Activated CD4-positive, alpha-beta T cell treated with anti-CD3 and anti-CD28 coated beads for 48 hours (primary cell): ENCODE data around the gene CHRNB2.

Experiments
- DNase-seq: peaks from one replicate; pipeline ENCODE4 v3.0.0-alpha.2; 2020

Gene CHRNB2

DNA sequence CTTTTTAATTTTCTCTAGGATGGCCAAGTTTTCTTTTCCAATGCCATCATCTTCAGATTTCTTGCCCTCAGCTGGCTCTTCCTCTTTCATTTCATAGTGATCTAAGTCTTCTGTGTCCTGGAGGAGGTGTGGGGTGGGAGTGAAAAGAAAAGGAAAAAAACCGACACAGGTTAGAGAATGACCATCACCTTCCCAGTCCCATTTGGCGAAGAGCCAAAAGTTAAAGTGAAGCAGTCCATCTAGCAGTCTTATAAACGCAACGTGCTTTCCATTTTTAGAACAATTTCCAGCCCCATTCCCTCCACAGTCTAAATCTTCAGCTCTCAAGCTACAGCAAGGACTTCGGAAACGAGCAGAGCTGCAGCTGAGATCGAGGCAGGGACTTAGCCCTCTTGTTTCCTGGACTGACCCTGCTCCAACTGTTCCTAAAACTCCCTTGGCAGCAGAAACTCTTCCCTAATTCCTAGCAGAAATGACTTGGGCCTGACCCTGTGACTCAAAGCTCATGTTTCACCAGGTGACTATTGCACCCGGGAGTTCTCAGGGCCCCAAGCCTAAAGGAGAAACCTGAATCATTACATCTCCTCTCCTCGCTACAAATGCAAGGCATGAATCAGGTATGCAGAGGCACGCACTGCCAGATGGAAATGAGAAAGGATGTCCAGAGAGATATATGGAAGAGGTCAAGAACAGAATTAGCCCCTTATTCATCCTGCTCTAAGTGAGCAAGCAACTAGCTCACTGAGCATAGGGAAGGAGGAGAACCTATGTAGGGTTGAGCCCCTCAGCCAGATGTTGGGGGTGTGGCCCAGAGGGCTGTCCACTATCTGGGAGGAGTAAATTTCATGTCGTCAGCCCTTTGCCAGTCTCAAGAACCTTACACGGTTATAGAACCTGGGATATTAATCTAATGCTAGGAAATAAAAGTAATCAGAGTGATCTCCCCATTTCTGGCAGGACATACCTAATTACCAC is 14.2 kb upstream of the CHRNB2 start:
- no peak for DNase-seq

DNA sequence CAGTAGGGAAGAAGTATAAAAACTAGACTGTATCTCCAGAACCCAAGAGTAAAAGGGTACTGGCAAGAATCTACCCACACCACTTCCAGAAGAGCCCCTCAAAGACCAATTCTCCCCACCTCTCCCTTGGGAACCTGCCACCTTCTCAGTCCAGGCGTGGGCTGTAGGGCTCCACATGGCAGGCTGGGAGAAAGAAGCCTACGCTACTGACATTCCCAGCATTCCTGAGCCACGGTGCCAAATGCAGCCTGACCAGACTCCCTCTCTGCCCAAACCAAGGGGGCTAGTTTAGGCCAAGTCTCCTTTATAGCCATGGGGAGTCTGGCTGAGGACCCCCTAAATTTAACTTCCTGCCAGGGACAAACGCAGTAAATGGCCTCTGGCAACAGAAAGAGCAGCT is 11.2 kb upstream of the CHRNB2 start:
- no peak for DNase-seq

DNA sequence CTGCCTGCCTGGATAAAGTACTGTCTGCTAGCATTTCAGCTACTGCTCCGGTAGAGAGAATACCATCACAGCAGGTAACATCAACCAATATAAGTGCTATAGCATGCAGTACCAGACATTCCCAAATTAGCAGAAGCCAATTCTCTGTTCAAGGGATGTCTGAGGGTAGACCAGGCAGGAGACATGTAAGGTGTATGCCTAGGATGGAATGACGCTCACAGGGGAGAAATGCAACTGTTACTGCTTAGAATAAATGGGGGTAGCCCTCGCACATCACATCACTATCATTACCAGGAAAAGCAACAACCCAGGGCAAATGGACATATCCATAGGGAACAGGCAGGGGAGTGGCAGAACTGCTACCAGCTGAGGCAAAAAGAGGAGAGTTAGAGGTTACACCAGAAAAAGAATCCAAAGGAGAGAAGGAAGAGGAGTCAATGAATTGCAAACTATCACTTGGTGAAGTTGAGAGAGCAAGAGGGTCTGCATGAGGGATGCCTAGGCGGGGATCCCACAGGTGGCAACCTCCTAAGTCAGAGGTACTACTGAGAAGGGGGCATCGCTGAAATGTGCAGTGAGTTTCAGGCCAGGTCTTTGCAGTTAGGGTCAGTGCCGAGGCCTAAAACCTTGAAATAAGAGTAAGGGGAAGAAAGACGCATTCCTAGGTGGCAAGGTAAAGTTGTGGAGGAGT is 10.2 kb upstream of the CHRNB2 start:
- no peak for DNase-seq

- peak; percentile 46 for DNase-seq
Measured at GRCh38 chr1:154557939-154558719, 9.4 kb upstream of the CHRNB2 start, which contains the start of gene UBE2Q1. TSS of gene UBE2Q1 (minus strand) at chr1:154558662. CDS start at chr1:154558553, 109 bp downstream.

DNA sequence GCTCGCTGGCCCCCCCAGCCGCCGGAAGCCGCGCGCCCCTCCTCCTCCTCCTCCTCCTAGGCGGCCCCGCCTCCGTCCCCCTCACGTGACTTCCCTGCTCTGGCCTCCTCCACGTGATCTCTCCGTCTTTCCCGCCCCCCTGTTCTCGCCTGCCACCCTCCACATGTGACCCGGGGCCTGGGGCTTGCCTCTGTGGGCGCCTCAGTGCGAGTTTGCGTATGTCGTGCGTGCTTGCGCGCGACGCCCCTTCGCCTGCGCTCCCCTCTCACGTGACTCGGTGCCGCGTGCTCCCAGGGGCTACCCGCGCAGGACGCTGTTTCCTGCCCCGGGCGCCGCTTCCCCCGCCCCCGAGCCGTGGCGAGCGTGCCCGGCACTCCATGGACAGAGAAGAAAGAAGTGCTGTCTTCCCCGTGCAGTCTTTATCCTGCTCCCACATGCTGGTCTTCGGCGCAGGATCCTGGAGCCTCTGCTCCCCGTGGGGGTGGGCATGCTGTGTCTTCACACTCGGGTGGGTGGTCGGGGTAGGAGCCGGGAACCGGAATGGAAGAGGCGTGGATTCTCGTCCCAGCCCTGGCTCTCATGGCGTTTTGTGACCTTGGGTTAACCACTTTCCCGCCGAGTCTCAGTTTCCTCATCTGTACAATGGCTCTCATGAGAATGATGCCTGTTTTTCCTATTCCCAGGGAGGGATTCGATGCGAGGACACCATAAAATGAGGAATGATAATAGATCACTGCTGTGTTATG is 8.7 kb upstream of the CHRNB2 start:
- DNase-seq = peak; percentile 99

DNA sequence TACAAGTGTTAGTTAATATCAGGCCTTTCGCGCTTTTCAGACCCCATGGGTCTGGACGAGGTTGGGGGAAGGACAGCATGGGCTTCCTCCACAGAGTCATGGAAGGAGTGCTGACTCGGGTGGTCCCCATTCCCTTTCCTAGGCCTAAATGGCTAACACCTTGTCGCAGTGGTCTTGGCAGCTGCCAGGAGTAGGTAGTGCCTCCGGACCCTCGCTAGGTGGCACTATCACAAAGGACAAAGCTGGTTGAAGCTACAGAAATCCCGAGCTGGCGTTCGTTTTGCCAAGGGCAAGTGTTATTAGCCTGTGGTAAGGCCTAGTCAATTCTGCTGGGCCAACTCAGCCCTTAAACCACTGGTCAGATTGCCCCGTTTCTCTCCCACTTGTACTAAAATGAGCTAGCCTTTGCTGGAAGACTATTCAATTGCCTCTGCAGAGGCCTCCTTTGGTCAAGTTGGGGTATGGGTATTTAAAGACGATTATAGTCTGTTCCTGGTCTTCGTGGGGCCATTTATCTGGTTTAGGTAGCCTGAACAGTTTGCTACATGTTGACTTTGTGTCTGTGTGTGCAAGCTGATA is 8.0 kb upstream of the CHRNB2 start:
- DNase-seq = peak; percentile 88

GRCh38 chr1:154565876-154566275 is 1.7 kb upstream of the CHRNB2 start:
- DNase-seq = no peak

- no peak for DNase-seq
Measured at GRCh38 chr1:154568157-154568815, 708 bp downstream of the CHRNB2 start.

- DNase-seq = no peak
Measured at GRCh38 chr1:154571244-154571963, 3.8 kb downstream of the CHRNB2 start.

DNA sequence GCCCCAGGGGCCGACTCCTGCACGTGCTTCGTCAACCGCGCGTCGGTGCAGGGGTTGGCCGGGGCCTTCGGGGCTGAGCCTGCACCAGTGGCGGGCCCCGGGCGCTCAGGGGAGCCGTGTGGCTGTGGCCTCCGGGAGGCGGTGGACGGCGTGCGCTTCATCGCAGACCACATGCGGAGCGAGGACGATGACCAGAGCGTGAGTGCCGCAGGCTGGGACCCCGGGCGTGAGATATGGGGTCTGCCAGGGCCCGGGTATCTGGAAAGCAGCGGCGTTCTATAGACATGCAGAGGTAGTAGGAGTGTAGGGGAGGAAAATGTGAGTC is 4.3 kb downstream of the CHRNB2 start:
- no peak for DNase-seq

- DNase-seq = no peak
Measured at GRCh38 chr1:154572468-154573167, 5.0 kb downstream of the CHRNB2 start.

DNA sequence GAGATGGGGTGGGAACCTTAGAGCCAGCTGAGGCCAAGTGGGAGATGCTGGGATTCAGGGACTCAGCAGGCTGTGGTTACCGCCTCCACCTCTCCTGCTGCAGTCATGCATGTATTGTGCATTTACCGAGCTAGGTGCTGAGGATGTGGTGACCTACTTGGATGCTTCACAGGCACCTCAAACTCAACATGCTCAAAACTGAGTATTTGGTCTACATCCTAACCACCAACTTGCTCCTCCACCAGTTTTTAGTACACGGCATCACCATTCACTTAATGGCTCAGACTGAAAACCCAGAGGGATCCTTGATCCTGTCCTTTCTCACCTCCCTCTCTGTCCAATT is 5.6 kb downstream of the CHRNB2 start:
- DNase-seq = no peak

- no peak for DNase-seq
Measured at GRCh38 chr1:154574716-154575115, 7.1 kb downstream of the CHRNB2 start.

DNA sequence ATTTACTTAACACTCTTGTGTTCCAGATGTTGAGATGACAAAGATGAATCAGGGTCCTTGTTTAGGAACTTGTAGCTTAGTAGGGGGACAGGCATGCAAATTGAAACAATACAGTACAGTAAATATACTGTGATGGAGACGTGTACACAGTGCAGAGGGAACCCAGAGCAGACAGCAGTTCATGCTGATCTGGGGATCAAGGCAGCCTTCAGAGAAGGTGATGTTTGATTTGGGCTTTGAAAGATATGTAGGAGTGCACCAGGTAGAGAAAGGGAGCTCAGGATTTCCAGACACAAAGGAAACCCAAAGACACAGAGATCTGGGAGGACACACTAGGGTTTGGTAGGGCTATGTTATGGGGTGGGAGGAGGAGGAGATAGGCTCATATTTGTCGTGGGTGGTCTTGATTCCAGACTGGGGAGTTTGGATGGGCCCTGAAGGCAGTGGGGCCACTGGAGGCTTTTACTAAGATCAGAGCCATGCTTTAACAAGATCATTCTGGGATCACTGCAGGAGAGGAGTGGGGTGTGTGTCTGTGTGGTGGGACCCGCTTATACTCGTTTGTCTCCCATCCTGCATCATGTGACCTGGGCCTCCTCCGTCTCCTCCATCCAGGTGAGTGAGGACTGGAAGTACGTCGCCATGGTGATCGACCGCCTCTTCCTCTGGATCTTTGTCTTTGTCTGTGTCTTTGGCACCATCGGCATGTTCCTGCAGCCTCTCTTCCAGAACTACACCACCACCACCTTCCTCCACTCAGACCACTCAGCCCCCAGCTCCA is 7.8 kb downstream of the CHRNB2 start:
- no peak for DNase-seq

DNA sequence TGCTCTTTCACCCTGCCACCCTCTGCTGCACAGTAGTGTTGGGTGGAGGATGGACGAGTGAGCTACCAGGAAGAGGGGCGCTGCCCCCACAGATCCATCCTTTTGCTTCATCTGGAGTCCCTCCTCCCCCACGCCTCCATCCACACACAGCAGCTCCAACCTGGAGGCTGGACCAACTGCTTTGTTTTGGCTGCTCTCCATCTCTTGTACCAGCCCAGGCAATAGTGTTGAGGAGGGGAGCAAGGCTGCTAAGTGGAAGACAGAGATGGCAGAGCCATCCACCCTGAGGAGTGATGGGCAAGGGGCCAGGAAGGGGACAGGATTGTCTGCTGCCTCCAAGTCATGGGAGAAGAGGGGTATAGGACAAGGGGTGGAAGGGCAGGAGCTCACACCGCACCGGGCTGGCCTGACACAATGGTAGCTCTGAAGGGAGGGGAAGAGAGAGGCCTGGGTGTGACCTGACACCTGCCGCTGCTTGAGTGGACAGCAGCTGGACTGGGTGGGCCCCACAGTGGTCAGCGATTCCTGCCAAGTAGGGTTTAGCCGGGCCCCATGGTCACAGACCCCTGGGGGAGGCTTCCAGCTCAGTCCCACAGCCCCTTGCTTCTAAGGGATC is 8.5 kb downstream of the CHRNB2 start:
- no peak for DNase-seq

- no peak for DNase-seq
Measured at GRCh38 chr1:154577346-154578057, 9.9 kb downstream of the CHRNB2 start.

GRCh38 chr1:154578058-154578418 is 10.5 kb downstream of the CHRNB2 start:
- no peak for DNase-seq

DNA sequence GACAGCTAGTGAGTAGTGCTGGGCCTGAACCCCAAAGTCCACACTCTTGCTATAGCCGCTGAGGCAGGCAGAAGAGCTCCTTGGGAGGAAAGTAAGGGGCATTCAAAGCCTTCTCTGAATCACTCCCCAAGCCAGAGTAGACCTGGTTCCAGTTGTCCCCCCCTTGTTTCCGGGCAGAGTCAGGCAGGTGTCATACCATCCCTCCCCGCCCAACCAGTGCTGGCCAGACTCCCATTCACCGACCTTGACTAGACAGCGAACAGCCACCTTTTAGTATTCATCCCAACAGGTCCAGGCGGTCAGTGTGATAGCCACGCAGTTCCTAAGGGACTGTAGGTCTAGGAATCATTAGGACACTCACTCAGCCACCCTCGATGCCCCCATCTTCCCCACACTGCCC is 11.8 kb downstream of the CHRNB2 start:
- no peak for DNase-seq

GRCh38 chr1:154581766-154582165 is 14.2 kb downstream of the CHRNB2 start:
- DNase-seq = no peak
